ENCODE measurements around the gene NHSL1. TPM values are rescaled to one million over a fixed set of nuclear protein-coding genes. Genes with fewer than 3 reads are reported as not detected.

The NHSL1 gene
- total RNA-seq, 2 donors from 2014 or later = 2.1 to 10.7 TPM

DNA sequence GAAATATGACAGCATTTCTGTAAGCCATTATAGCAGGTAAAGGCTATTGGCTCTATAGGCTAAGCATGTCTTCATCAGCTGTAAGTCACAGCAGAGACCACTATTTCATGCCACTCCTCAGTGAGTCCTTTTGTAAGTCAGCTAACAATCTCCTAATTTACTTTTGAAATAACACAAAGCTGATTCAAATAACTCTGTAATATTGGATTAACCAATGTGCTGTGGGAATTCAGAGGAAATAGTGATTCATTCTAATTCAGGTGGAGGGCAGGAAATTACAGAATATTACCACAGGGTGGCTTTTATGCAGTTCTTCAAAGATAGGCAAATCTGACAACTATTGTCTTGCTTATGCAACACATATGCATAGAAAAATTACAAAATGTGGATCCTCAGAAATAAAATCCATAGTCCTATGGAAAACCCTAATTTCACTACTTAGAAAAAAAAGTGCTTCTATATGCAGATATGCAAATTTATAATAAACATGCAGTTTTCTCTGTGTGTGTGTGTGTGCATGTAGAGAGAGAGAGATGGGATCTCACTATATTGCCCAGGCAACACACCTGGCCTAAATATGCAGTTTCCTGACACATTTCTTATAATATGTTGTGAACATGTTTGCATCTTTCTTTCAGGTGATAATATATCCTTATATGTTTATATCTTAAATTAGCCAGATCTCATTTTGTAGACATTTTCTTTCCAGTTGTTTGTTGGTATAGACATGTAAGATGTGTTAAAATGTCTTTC lies 126.4 kb downstream of the NHSL1 start:
- Histone ChIP-seq H3K4me1 (replicated peaks) (no peaks in the 10 kb centered on the region), H3K9me3 (no peaks in the 10 kb centered on the region), H3K36me3 (no peaks in the 10 kb centered on the region), H3K27me3 (replicated peaks; ENCODE audit: insufficient read depth) (no peaks in the 10 kb centered on the region), H3K4me3 (no peak overlapping the region), H3K27ac (no peak overlapping the region)
- DNase-seq (ENCODE audit: low spot score) = no peak
- intact Hi-C loops (cut with DNase I) = no loop called here
- TF ChIP-seq, protein P1, sequence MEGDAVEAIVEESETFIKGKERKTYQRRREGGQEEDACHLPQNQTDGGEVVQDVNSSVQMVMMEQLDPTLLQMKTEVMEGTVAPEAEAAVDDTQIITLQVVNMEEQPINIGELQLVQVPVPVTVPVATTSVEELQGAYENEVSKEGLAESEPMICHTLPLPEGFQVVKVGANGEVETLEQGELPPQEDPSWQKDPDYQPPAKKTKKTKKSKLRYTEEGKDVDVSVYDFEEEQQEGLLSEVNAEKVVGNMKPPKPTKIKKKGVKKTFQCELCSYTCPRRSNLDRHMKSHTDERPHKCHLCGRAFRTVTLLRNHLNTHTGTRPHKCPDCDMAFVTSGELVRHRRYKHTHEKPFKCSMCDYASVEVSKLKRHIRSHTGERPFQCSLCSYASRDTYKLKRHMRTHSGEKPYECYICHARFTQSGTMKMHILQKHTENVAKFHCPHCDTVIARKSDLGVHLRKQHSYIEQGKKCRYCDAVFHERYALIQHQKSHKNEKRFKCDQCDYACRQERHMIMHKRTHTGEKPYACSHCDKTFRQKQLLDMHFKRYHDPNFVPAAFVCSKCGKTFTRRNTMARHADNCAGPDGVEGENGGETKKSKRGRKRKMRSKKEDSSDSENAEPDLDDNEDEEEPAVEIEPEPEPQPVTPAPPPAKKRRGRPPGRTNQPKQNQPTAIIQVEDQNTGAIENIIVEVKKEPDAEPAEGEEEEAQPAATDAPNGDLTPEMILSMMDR (IDR thresholded peaks at IDR 0.05) = no peak
- TF ChIP-seq POLR2AphosphoS5 (IDR thresholded peaks at IDR 0.05) (no peak), POLR2A (IDR thresholded peaks at IDR 0.05) (no peak)

Small RNA genes within 50 kb of the gene (microRNA-seq; reads per million reads assigned to microRNA genes)
- not detected for gene MIR3145

Small RNA genes within 50 kb of the gene (small RNA-seq; reads per million reads assigned to genes)
- gene AL031003.1 (0 reads per million in 2 donors), gene AL391669.1 (0 reads per million in 2 donors), gene MIR3145 (0 reads per million in 2 donors)

Other genes with a start within 250 kb of the NHSL1 start
- not detected for gene SMIM28, start 121.6 kb downstream of the NHSL1 start, total RNA-seq
- 100 to 1,000 TPM in 1 of 2 donors, 10 to 100 TPM in 1; 95.4 to 187 TPM for gene HEBP2, start 95.3 kb downstream of the NHSL1 start, total RNA-seq

All from prostate gland (tissue), 2 donors.